GM12892 (cell line): ENCODE results near the gene RTBDN.
"Not testable (repeated sequence)": the region's sequence is repeated elsewhere in the genome, so short reads cannot be mapped to it uniquely, and the experiment has no call there.

Source experiments
- DNase-seq: peaks from one replicate; pipeline ENCODE4 v3.0.0; 2011; ENCODE audit not compliant: insufficient read length
- FAIRE-seq: peaks from 2 replicates; lab custom pipeline; 2011; peaks lifted over from hg19 to GRCh38; lab: Jason Lieb, UNC
- POLR2A ChIP-seq: IDR thresholded peaks from 2 replicates; pipeline ENCODE4 v1.6.1; 2011; ENCODE audit warnings: low read depth, low read length, control low read depth
- POLR2AphosphoS5 ChIP-seq: IDR thresholded peaks from 2 replicates; pipeline ENCODE4 v1.6.1; 2011; ENCODE audit warnings: low read depth, low read length, control low read depth
- TAF1 ChIP-seq: IDR thresholded peaks from 2 replicates; pipeline ENCODE4 v1.6.1; 2011; ENCODE audit warnings: low read depth, mild to moderate bottlenecking, control low read depth, low read length, borderline replicate concordance

Gene RTBDN

DNA sequence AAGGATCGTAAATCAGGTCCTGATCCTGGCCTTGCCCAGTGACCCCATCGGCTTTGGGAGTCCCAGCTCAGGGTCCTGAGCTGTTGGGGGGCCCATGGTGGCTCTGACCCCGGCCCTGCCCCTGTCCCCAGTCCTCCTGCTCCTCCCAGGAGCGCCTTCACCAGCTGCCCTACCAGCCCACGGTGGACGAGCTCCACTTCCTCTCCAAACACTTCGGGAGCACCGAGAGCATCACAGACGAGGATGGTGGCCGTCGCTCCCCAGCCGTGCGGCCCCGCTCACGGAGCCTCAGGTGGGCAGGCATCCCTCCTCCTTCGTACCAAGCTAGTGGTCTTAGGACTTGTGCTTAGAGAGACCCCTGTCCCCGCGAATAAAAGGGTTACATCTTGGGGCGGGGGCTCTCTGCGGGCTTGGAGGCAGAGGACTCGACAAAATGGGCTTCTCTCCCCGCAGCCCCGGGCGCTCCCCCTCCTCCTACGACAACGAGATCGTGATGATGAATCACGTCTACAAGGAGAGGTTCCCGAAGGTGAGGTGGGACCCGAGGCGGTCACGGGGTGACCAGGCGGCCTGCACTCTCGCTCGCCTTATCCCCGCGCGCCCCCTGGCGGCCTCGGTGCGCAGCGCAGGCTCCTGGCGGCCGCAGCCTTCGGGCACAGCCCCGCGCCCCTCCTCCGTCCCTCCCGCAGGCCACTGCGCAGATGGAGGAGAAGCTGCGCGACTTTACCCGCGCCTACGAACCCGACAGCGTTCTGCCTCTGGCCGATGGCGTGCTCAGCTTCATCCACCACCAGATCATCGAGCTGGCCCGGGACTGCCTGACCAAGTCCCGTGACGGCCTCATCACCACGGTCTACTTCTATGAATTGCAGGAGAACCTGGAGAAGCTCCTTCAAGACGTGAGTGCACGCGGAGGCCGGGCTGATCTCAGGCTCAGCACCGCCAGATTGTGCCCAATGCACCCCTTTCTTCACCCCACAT, 13.1 kb upstream of the RTBDN start:
- no peak for TF ChIP-seq POLR2AphosphoS5
- TF ChIP-seq POLR2A, result no peak
- TF ChIP-seq TAF1, result no peak
- FAIRE-seq, result peak; percentile 86
- DNase-seq, result peak; percentile 93

DNA sequence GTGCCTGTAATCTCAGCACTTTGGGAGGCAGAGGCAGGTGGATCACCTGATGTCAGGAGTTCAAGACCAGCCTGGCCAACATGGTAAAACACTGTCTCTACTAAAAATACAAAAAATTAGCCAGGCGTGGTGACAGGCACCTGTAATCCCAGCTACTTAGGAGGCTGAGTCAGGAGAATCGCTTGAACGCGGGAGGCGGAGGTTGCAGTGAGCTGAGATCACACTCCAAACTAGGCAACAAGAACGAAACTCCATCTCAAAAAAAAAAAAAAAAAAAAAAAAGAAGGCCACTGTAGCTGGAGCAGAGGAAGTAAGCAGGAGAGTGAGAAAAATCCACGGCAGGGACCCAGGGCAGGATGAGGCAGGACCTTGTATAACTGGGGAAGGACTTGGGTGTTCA, 12.2 kb upstream of the RTBDN start:
- DNase-seq, result not testable (repeated sequence)

DNA sequence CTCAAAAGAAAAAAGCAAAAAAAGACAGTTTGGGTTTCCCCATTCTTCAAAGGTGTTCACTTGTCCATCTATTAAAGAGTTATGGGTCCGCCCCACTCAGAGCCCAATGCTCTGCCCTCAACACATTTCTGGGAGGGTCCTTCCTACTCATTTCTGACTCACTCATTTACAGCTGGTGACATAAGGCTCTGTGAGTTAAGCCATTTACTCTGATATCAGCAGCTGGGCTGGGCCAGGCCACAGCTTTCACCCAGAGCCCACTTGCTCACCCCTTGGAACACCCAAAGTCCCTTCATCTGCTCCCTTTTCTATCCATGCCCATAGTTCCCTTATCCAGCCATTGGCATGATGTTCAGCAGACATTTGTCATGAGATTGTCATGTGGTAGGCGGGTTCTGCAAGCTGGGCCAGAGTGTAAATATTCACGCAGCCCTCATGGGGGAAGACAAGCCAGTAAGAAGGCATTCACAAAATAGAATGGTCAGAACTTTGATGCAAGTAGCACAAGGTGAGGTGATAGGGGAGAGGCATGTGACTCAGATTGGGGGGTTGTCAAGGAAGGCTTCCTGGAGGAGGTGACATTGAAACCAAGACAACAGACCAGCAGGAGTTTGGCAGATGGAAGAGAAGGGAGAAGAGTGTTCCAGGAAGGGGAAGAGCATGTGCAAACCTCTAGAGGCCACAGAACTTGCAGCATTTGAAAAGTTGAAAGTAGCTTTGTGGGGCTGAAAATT, 9.8 kb upstream of the RTBDN start:
- DNase-seq (no peak), FAIRE-seq (no peak)
- no peak for TF ChIP-seq POLR2A
- TF ChIP-seq POLR2AphosphoS5, result no peak
- TF ChIP-seq TAF1, result no peak

More for the DNA sequence above, 12.2 kb upstream of the RTBDN start:
- not testable (repeated sequence) for FAIRE-seq

DNA sequence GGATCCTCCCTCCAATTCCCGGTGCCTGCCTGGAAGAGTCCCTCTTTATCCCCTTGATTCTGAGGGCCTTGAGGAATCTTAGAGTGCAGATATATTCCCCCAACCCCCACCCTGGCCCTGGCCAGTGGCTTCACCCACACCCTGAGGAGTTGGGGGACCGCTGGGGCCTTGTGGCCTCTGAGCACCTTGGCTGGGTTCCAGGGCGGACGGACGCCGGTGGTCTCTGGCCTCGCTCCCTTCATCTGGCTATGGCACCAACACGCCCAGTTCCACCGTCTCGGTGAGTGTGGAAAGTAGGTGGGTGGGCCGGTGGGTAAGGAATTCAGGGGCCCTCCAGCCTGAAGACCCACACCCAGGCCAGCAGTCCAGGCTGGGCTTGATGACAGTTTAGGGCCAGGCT, 8.9 kb upstream of the RTBDN start:
- DNase-seq (no peak), FAIRE-seq (no peak)
- TF ChIP-seq TAF1 (no peak), POLR2A (no peak), POLR2AphosphoS5 (no peak)

DNA sequence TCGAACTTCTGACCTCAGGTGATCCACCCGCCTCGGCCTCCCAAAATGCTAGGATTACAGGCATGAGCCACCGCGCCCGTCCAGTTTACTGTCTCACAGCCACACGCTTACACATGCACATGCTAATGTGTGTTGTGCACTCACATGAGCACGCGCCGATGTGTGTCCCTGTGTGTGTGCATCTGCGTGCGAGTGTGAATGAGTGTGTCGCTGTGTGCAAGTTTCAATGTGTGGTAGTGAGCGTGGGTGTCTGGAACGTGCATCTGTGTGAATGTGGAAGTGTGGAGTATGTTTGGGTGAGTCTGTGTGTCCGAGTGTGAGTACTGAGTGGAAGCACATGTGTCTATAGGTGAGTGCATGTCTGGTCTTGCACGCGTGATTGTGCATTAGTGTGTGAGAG, 8.1 kb upstream of the RTBDN start:
- FAIRE-seq (no peak), DNase-seq (no peak)
- TF ChIP-seq POLR2AphosphoS5, result no peak
- TF ChIP-seq TAF1, result no peak
- no peak for TF ChIP-seq POLR2A

DNA sequence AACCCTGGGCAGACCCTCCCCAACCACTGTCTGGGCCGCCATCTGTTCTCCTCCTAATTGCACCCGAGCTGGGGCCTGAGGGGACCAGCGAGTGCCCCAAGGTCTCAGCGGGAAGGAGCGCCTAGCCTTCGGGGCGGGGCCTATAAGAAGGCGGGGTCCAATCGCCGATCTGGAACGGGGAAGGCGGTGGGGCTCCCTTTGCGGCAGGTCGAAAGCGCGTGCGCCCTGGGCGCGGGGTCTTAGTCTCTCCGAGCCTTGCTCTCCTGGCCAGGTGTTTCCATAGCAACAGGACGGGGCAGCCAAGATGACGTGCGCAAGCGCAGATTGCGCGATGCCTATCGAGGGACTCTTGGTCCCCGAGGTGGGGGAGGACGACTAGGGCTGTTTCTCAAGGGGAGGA, 6.7 kb upstream of the RTBDN start:
- TF ChIP-seq POLR2AphosphoS5 (no peak), POLR2A (no peak), TAF1 (no peak)
- no peak for DNase-seq
- no peak for FAIRE-seq

DNA sequence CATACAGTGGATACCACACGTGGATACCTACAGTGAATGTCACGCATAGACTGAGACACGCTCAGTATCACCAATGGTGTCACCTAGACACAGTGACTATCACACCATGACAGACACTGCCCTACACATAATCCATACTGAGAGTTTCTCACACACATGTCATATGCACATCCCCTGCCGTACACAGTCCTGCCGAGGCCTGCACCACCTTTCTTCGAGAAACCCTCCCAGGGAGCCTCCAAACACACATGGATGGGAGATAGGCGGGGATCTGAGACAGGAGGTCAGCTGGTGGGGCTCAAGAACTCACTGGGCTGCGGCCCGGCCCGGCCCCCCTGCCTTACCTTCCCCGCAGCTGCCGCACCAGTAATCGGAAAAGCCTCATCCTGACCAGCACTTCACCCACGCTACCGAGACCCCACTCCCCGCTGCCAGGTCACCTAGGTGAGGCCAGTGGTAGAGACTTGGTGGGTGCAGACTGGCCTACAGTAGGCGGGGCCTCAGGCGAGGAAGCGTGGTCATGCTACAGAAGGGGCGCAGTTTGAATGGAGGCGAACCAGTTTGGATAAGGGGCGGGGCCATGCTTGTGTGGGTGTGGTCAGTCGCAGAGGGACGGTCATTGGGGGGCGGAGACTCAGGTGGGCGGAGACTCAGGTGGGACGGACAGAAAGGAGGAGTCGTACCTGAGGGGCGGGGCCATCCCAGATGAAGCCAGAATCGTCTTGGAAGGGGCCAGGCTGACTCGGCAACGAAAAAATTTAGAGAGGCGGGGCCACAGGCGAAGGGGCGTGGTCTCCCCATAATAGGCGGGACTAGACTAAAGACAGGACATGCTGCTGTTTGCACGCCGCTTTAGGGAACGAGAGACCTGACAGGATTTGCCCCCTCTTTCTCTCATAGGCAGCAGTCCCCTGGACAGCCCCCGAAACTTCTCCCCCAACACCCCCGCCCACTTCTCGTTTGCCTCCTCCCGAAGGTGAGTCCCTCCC, 6.0 kb upstream of the RTBDN start:
- no peak for TF ChIP-seq POLR2AphosphoS5
- no peak for TF ChIP-seq POLR2A
- TF ChIP-seq TAF1, result no peak
- DNase-seq, result no peak
- no peak for FAIRE-seq

DNA sequence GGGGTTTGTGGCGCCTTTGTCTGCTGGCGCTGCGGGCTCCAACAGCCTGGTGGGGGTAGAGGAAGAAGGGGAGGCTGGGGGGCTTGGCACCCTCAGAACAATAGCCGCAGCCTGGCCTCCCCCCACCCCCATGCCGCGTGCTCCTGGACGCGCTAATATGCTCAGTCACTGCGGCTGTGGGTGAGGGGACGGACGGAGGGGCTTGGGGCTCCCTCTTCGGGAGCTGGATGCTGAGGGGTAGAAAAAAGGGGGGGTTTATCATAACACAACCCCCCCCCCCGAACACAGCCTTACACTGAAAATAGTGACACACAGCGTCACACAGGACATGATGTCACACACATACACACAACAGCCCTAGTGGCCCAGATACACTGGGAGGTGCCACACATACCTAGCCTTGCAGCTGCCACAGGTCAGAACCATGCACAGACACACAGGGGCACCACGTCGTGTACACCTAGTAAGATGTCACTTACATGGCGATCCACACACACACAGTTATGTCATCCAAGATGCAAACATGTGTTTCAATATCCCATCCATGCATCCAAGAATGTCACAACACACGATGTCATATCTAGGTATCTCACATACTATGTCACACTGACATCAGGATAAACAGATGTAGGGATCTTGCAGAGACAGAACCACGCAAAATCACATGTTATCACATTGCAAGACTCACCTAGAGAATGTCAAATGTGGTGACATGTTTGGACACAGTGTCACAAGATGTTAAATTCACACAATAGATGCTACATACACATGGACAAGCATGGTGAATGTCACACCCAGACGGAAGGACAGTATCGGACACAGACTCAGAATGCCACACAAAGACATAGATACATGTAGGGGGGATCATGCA, 4.7 kb upstream of the RTBDN start:
- DNase-seq, result no peak
- TF ChIP-seq POLR2AphosphoS5 (no peak), TAF1 (no peak), POLR2A (no peak)
- no peak for FAIRE-seq

DNA sequence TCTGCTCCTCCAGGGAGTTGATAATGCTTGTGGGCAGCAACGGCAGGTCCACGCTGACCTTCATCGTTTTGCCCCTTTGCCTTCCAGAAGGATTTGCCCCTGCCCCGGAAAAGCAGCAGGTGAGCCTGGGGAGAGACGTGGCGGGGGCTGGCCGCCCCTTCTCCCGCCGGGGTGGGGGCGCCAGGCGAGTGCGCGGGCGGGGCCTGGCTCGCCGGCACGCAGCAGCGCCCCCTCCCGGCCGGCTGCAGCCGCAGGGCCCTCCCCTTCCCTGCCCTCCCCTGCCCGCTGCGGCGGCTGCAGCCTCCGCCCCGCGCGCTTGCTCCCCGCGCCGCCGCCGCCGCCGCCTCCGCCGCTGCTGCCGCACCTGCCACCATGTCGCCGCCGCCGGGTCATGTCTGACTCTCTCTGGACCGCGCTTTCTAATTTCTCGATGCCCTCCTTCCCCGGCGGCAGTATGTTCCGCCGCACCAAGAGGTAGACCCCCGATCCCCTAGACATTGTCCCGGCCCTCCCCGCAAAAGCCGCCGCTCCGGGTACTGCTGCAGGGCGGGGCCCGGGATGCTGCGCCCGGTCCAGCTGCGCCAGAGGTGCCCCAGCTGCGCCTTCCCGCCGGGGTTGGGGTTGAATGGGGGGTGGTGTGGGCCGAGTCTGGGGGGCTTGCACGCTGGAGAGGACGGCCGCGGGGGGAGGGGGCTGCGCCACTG, 4.0 kb upstream of the RTBDN start, which contains the start of gene MAST1:
Gene MAST1 (plus strand): TSS at position 334 of the 704 bp plus-strand sequence. CDS start 58 bp downstream, at position 392.
- DNase-seq (peak; percentile 73), FAIRE-seq (peak; percentile 70)
- no peak for TF ChIP-seq POLR2AphosphoS5
